Sigmoid colon (tissue), 4 donors: Measurements from ENCODE around the gene CDH22.

ENCODE experiments used
- POLR2A ChIP-seq, 2 donors: fragments of 450-650 bp; IDR thresholded peaks; one replicate each; pipeline ENCODE4 v1.6.1; 2016; ENCODE audit warnings: antibody characterized with exemption in 2 of 2, mild to moderate bottlenecking in 2 of 2, moderate library complexity in 2 of 2
- POLR2AphosphoS5 ChIP-seq, 4 donors: sonication (generic); formaldehyde crosslinking; IDR thresholded peaks; one replicate each; pipeline ENCODE4 v1.6.1; 2017; ENCODE audit warnings: antibody characterized with exemption in 4 of 4
- TF ChIP-seq, protein P1 (sequence below), 4 experiments: fragments of 450-650 bp in 3 of 4; fragments of 200-600 bp in 1 of 4; IDR thresholded peaks; one replicate each; pipeline ENCODE4 v1.5.1; 2016 to 2019; ENCODE audit warnings: antibody characterized with exemption in 4 of 4, mild to moderate bottlenecking in 3 of 4, moderate library complexity in 2 of 4

DNA sequence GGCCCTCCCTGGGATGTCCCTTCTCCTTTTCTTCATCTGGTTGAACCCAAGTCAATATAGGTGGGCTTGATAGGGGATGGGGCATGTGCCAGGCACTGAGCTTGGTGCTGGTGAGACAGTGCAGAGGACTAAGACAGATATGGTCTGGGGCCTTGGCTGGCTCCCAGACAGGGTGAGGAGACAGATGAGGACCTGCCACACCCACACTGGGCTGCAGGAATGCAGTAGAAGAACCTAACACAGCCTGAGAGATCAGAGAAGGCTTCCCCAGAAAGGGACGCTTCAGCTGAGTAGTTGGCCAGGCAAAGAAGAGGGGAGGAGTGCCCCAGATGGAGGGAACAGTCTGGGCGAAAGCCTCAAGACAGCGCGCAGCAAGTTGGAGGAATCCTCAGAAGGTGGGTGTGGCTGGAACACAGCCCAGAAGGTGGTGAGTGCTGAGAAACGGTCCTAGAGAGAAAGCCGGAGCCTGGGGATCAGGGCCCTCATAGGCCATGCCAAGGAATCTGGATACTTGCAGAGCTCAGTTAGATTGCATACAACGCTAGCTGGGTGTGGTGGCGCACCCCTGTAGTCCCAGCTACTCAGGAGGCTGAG lies 163.8 kb downstream of the CDH22 start:
- TF ChIP-seq POLR2A (IDR thresholded peaks at IDR 0.05) (no peak), POLR2AphosphoS5 (IDR thresholded peaks at IDR 0.05) (no peak)
- TF ChIP-seq, protein P1, sequence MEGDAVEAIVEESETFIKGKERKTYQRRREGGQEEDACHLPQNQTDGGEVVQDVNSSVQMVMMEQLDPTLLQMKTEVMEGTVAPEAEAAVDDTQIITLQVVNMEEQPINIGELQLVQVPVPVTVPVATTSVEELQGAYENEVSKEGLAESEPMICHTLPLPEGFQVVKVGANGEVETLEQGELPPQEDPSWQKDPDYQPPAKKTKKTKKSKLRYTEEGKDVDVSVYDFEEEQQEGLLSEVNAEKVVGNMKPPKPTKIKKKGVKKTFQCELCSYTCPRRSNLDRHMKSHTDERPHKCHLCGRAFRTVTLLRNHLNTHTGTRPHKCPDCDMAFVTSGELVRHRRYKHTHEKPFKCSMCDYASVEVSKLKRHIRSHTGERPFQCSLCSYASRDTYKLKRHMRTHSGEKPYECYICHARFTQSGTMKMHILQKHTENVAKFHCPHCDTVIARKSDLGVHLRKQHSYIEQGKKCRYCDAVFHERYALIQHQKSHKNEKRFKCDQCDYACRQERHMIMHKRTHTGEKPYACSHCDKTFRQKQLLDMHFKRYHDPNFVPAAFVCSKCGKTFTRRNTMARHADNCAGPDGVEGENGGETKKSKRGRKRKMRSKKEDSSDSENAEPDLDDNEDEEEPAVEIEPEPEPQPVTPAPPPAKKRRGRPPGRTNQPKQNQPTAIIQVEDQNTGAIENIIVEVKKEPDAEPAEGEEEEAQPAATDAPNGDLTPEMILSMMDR (IDR thresholded peaks at IDR 0.05): no peak
